H9 (cell line): ENCODE data around the gene RASSF5. TPM values are rescaled to one million over a fixed set of nuclear protein-coding genes. Genes with fewer than 3 reads are reported as not detected.

Experiments
- DNase-seq: peaks from one replicate; pipeline ENCODE4 v3.0.0-alpha.2; 2017
- H2AFZ ChIP-seq: one replicate; pipeline ENCODE4 v1.6.1; 2013; ENCODE audit warnings: mild to moderate bottlenecking, low read length, control low read depth, moderate library complexity
- H2AK5ac ChIP-seq: 2 replicates; pipeline ENCODE4 v1.6.1; 2013; ENCODE audit warnings: low read length, control low read depth, mixed read lengths; ENCODE audit not compliant: insufficient read length
- H2BK120ac ChIP-seq: one replicate; pipeline ENCODE4 v1.6.1; 2013; ENCODE audit warnings: low read depth, mild to moderate bottlenecking, low read length, control low read depth, inconsistent platforms; ENCODE audit not compliant: poor library complexity, severe bottlenecking
- H2BK12ac ChIP-seq: 2 replicates; pipeline ENCODE4 v1.6.1; 2013; ENCODE audit warnings: low read length, control low read depth, mixed read lengths, low read depth; ENCODE audit not compliant: insufficient read length
- H2BK15ac ChIP-seq: 2 replicates; pipeline ENCODE4 v1.6.1; 2013; ENCODE audit warnings: low read depth, low read length, control low read depth
- H2BK20ac ChIP-seq: one replicate; pipeline ENCODE4 v1.6.1; 2013; ENCODE audit warnings: low read depth, mild to moderate bottlenecking, low read length, control low read depth, inconsistent platforms; ENCODE audit not compliant: poor library complexity, severe bottlenecking
- H2BK5ac ChIP-seq: 2 replicates; pipeline ENCODE4 v1.6.1; 2013; ENCODE audit warnings: low read length, control low read depth, mixed read lengths; ENCODE audit not compliant: insufficient read length
- H3K14ac ChIP-seq: 2 replicates; pipeline ENCODE4 v1.6.1; 2013; ENCODE audit warnings: low read length, control low read depth; ENCODE audit not compliant: insufficient read depth
- H3K18ac ChIP-seq: 2 replicates; pipeline ENCODE4 v1.6.1; 2013; ENCODE audit warnings: low read depth, mild to moderate bottlenecking, mixed read lengths, low read length, control low read depth; ENCODE audit not compliant: insufficient read length
- H3K23ac ChIP-seq: 2 replicates; pipeline ENCODE4 v1.6.1; 2013; ENCODE audit warnings: low read length, control low read depth, mixed read lengths, low read depth; ENCODE audit not compliant: insufficient read length
- H3K23me2 ChIP-seq: 2 replicates; pipeline ENCODE4 v1.6.1; 2013; ENCODE audit warnings: low read depth, mild to moderate bottlenecking, mixed read lengths, low read length, control low read depth; ENCODE audit not compliant: insufficient read length, poor library complexity, severe bottlenecking
- H3K27ac ChIP-seq: 2 replicates; pipeline ENCODE4 v1.5.1; 2013; ENCODE audit warnings: low read length, control low read depth, mixed read lengths, low read depth; ENCODE audit not compliant: insufficient read length
- H3K27me3 ChIP-seq: 2 replicates; pipeline ENCODE4 v1.6.1; 2013; ENCODE audit warnings: low read length, control low read depth, inconsistent platforms; ENCODE audit not compliant: insufficient read depth
- H3K4ac ChIP-seq: 2 replicates; pipeline ENCODE4 v1.6.1; 2013; ENCODE audit warnings: low read depth, mild to moderate bottlenecking, control low read depth, inconsistent platforms, low read length, moderate library complexity
- H3K4me1 ChIP-seq: 2 replicates; pipeline ENCODE4 v1.6.1; 2013; ENCODE audit warnings: low read length, control low read depth, inconsistent platforms; ENCODE audit not compliant: insufficient read depth
- H3K4me2 ChIP-seq: 2 replicates; pipeline ENCODE4 v1.6.1; 2013; ENCODE audit warnings: low read length, control low read depth, mixed read lengths; ENCODE audit not compliant: insufficient read length, insufficient read depth
- H3K56ac ChIP-seq: 2 replicates; pipeline ENCODE4 v1.6.1; 2013; ENCODE audit warnings: low read depth, mild to moderate bottlenecking, mixed read lengths, low read length, control low read depth; ENCODE audit not compliant: insufficient read length
- H3K79me1 ChIP-seq: 2 replicates; pipeline ENCODE4 v1.6.1; 2013; ENCODE audit warnings: low read depth, mild to moderate bottlenecking, moderate library complexity, low read length, control low read depth, inconsistent platforms; ENCODE audit not compliant: insufficient read depth, poor library complexity, severe bottlenecking
- H3K79me2 ChIP-seq: 2 replicates; pipeline ENCODE4 v1.6.1; 2013; ENCODE audit warnings: low read length, control low read depth, inconsistent platforms; ENCODE audit not compliant: insufficient read depth
- H3K9ac ChIP-seq: 2 replicates; pipeline ENCODE4 v1.6.1; 2013; ENCODE audit warnings: low read length, control low read depth, mixed read lengths; ENCODE audit not compliant: insufficient read length; ENCODE audit errors: extremely low read depth
- H3K9me3 ChIP-seq: one replicate; pipeline ENCODE4 v1.6.1; 2013; ENCODE audit warnings: low read depth, low read length, inconsistent platforms; ENCODE audit not compliant: control insufficient read depth
- H3T11ph ChIP-seq: one replicate; pipeline ENCODE4 v1.6.1; 2013; ENCODE audit warnings: mild to moderate bottlenecking, low read length, control low read depth, inconsistent platforms
- H4K20me1 ChIP-seq: one replicate; pipeline ENCODE4 v1.6.1; 2013; ENCODE audit not compliant: control insufficient read depth, insufficient read length, insufficient read depth
- H4K5ac ChIP-seq: 2 replicates; pipeline ENCODE4 v1.6.1; 2013; ENCODE audit warnings: low read depth, mild to moderate bottlenecking, mixed read lengths, low read length, control low read depth; ENCODE audit not compliant: insufficient read length
- H4K8ac ChIP-seq: replicated peaks from 2 replicates; pipeline ENCODE4 v1.6.1; 2013; ENCODE audit warnings: low read length, control low read depth, mixed read lengths, low read depth; ENCODE audit not compliant: insufficient read length
- H4K91ac ChIP-seq: 2 replicates; pipeline ENCODE4 v1.6.1; 2013; ENCODE audit warnings: low read depth, mild to moderate bottlenecking, moderate library complexity, mixed read lengths, low read length, control low read depth; ENCODE audit not compliant: insufficient read length
- H3K27ac Mint-ChIP-seq, 3 experiments: 2 replicates in 2 of 3; 3 replicates in 1 of 3; pipeline ENCODE4 v1.8.0; 2020 to 2021; ENCODE audit warnings: mixed read lengths in 3 of 3, mild to moderate bottlenecking in 1 of 3, moderate library complexity in 1 of 3
- H3K27me3 Mint-ChIP-seq: 2 replicates; pipeline ENCODE4 v1.8.0; 2021; ENCODE audit warnings: low read depth, mild to moderate bottlenecking, moderate library complexity, mixed read lengths
- H3K36me3 Mint-ChIP-seq, 3 experiments: 2 replicates in 2 of 3; 3 replicates in 1 of 3; pipeline ENCODE4 v1.8.0; 2020 to 2021; ENCODE audit warnings: low read depth in 3 of 3, mixed read lengths in 3 of 3; ENCODE audit not compliant: insufficient read depth in 1 of 3
- H3K4me1 Mint-ChIP-seq, 2 experiments: 2 replicates each; pipeline ENCODE4 v1.8.0; 2020; ENCODE audit warnings: mixed read lengths in 2 of 2
- H3K4me3 Mint-ChIP-seq, 2 experiments: 2 replicates in 1 of 2; 3 replicates in 1 of 2; pipeline ENCODE4 v1.8.0; 2020 to 2021; ENCODE audit warnings: mild to moderate bottlenecking in 2 of 2, mixed read lengths in 2 of 2, moderate library complexity in 1 of 2
- H3K9me3 Mint-ChIP-seq, 2 experiments: 2 replicates in 1 of 2; 3 replicates in 1 of 2; pipeline ENCODE4 v1.8.0; 2020; ENCODE audit warnings: mild to moderate bottlenecking in 2 of 2, mixed read lengths in 2 of 2, moderate library complexity in 1 of 2
- CTCF ChIP-seq: fragments of 200-600 bp; sonication (generic); conservative IDR thresholded peaks from 3 replicates; pipeline ENCODE4 v1.8.0; 2021; ENCODE audit warnings: antibody characterized with exemption, mild to moderate bottlenecking
- WGBS: extraction: QIAGEN DNeasy Blood & Tissue Kit; methylation state at CpG from one replicate; pipeline ENCODE4 v1.1.7; 2013; ENCODE audit warnings: missing lambda C conversion rate, low lambda C conversion rate, mixed read lengths; ENCODE audit not compliant: insufficient read length; ENCODE audit errors: extremely low coverage; 5-methylcytosine and 5-hydroxymethylcytosine counted together
- total RNA-seq: library from RNA; stranded (reverse); gene quantifications from 2 replicates; pipeline ENCODE4 v1.2.1, GENCODE V29; 2021

The RASSF5 gene
- total RNA-seq, 1 experiment from 2014 or later = 0.50 TPM

DNA sequence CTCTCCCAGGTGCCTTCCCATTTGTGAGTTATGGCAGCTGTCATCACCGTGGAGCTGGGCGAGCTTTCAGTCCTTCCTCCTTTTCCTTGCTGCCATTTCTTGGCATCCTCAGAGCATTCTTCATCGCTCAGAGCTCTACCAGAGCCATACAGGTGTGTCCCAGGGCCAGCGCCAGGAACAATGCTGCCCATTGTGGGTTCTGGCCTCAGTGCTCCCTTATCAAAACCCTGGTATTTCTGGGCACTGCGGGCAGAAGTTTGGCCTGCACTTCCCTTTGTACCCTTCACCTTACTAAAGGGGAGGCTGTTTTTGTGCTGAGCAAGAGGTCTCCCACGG is 28.5 kb downstream of the RASSF5 start:
- no peak overlapping the region for H2AK5ac ChIP-seq
- no peaks in the 10 kb centered on the region for H3K23me2 ChIP-seq
- no peak overlapping the region for H3K4ac ChIP-seq
- Mint-ChIP-seq H3K9me3 (no peaks in the 10 kb centered on the region), H3K36me3 (peaks cover 0 to 2% (median 0%) of the 10 kb centered on the region in 3 experiments; a peak in 2 of 7 replicates), H3K27me3 (peaks cover 13% of the 10 kb centered on the region), H3K27ac (peak overlapping the region in 1 of 3 experiments; percentile 15; a peak in 1 of 7 replicates), H3K4me3 (no peak overlapping the region; a peak in 1 of 5 replicates), H3K4me1 (peaks cover 6 to 9% of the 10 kb centered on the region in 2 experiments; a peak in 2 of 4 replicates)
- H4K5ac ChIP-seq = no peak overlapping the region
- no peak overlapping the region for H3K18ac ChIP-seq
- no peak overlapping the region for H3K9ac ChIP-seq
- H2BK15ac ChIP-seq = no peak overlapping the region
- no peak overlapping the region for H3K4me2 ChIP-seq
- no peak overlapping the region for H4K8ac ChIP-seq
- H2AFZ ChIP-seq = no peak overlapping the region
- no peaks in the 10 kb centered on the region for H3K4me1 ChIP-seq
- H3K79me2 ChIP-seq = no peaks in the 10 kb centered on the region
- no peak overlapping the region for H3K14ac ChIP-seq
- no peaks in the 10 kb centered on the region for H4K20me1 ChIP-seq
- WGBS = no CpG with 5 or more reads among the region's 6 CpGs
- H3K56ac ChIP-seq = no peak overlapping the region
- no peak overlapping the region for H3K27ac ChIP-seq
- H2BK12ac ChIP-seq = no peak overlapping the region
- no peaks in the 10 kb centered on the region for H3K79me1 ChIP-seq
- no peak overlapping the region for H4K91ac ChIP-seq
- H3K27me3 ChIP-seq = no peaks in the 10 kb centered on the region
- TF ChIP-seq CTCF = no peak
- no peak overlapping the region for H2BK120ac ChIP-seq
- H2BK5ac ChIP-seq = no peak overlapping the region
- no peaks in the 10 kb centered on the region for H3K9me3 ChIP-seq
- no peak overlapping the region for H2BK20ac ChIP-seq
- no peak overlapping the region for H3K23ac ChIP-seq
- no peak for DNase-seq
- H3T11ph ChIP-seq = no peak overlapping the region
